GM12864 (cell line): ENCODE data around the gene SEMA6B.

Experiments
- DNase-seq: peaks from one replicate; pipeline ENCODE4 v3.0.0-alpha.2; 2011; ENCODE audit warnings: low read depth
- H3K4me3 ChIP-seq: 2 replicates; pipeline ENCODE4 v1.5.1; 2011; ENCODE audit warnings: mild to moderate bottlenecking, low read depth, low read length, control low read depth
- TF ChIP-seq, protein P1 (sequence below): IDR thresholded peaks from 2 replicates; pipeline ENCODE4 v1.5.1; 2011; ENCODE audit warnings: low read depth, mild to moderate bottlenecking, moderate library complexity, low read length, control low read depth, inconsistent platforms; ENCODE audit errors: missing control alignments

The SEMA6B gene, protein sequence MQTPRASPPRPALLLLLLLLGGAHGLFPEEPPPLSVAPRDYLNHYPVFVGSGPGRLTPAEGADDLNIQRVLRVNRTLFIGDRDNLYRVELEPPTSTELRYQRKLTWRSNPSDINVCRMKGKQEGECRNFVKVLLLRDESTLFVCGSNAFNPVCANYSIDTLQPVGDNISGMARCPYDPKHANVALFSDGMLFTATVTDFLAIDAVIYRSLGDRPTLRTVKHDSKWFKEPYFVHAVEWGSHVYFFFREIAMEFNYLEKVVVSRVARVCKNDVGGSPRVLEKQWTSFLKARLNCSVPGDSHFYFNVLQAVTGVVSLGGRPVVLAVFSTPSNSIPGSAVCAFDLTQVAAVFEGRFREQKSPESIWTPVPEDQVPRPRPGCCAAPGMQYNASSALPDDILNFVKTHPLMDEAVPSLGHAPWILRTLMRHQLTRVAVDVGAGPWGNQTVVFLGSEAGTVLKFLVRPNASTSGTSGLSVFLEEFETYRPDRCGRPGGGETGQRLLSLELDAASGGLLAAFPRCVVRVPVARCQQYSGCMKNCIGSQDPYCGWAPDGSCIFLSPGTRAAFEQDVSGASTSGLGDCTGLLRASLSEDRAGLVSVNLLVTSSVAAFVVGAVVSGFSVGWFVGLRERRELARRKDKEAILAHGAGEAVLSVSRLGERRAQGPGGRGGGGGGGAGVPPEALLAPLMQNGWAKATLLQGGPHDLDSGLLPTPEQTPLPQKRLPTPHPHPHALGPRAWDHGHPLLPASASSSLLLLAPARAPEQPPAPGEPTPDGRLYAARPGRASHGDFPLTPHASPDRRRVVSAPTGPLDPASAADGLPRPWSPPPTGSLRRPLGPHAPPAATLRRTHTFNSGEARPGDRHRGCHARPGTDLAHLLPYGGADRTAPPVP

DNA sequence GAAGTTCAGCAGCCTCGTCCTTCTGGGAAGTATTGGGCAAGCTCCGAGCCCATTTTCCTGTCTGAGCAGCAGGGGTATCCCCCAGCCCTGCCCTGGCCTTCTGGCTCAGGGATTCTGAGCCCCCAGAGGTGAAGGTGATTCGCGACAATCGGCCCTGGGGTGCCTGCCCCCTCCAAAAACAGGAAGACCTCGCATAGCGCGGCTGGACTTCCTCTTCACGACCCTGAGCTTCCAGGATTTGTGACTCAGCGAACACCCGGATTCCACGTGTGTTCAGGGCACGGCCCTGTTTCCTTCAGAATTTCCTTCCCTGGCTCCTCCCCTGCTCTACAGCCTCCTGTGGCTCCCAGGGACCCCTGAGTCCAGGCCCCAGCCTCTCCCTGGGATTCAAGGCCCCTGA lies at the start of gene SEMA6B:
SEMA6B (minus strand) TSS at position 116 of the 400 bp plus-strand sequence. CDS start 1,227 bp downstream, outside the sequence.
- TF ChIP-seq, protein P1, sequence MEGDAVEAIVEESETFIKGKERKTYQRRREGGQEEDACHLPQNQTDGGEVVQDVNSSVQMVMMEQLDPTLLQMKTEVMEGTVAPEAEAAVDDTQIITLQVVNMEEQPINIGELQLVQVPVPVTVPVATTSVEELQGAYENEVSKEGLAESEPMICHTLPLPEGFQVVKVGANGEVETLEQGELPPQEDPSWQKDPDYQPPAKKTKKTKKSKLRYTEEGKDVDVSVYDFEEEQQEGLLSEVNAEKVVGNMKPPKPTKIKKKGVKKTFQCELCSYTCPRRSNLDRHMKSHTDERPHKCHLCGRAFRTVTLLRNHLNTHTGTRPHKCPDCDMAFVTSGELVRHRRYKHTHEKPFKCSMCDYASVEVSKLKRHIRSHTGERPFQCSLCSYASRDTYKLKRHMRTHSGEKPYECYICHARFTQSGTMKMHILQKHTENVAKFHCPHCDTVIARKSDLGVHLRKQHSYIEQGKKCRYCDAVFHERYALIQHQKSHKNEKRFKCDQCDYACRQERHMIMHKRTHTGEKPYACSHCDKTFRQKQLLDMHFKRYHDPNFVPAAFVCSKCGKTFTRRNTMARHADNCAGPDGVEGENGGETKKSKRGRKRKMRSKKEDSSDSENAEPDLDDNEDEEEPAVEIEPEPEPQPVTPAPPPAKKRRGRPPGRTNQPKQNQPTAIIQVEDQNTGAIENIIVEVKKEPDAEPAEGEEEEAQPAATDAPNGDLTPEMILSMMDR: no peak
- no peak within 1 kb of the TSS for H3K4me3 ChIP-seq
- DNase-seq: no peak

DNA sequence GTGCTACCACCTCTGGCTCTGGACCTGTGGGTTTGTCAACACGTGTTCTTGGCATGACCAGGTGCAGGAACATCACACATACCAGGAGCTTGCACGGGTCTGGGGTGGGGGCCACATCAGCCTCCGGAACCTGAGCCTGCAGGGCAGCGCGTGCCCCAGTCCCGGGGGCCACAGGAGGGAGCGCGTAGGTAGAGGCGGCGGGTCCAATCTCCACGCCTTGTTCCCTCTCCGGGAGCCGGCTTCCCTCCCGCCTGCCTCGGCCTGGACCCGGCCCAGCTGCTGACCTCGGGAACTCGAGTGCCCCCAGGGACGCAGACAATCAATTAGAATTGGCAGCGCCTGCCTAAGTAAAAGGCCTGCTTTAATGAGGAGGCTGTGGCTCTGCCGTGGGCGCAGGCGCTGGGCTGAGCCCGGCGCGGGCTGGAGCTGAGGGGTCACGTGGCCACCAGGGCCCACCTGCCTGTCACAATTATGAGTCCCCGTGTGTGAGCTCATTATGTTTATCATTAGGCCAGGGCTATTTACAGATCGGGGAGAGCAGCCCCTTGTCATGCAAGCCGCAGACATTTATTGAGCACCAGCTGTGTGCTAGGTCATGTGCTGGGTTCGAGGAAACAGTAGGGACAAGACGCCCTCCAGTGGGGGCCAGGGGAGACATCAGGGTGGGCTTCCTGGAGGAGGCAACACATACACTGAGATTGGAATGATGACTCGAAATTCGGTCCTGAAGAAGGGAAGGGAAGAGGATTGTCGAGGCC lies 47.6 kb upstream of the SEMA6B start:
- no peak overlapping the region for H3K4me3 ChIP-seq
- DNase-seq: no peak
- TF ChIP-seq, protein P1: no peak

DNA sequence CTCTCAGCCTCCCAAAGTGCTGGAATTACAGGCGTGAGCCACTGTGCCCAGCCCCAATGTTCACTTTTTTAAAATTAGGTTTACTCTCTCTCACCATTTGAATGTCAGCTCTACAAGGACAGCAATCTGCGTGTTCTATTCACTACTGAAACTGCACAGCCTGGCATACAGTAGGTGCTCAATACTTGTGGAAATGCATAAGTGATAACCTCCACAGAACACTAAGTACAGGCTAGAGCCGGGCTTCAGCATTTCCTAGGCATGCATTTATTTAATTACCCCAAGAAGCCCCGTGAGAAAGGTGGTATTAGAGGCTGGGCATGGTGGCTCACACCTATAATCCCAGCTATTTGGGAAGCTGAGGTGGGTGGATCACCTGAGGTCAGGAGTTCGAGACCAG lies 46.7 kb upstream of the SEMA6B start:
- DNase-seq: no peak
- TF ChIP-seq, protein P1: no peak
- no peak overlapping the region for H3K4me3 ChIP-seq

DNA sequence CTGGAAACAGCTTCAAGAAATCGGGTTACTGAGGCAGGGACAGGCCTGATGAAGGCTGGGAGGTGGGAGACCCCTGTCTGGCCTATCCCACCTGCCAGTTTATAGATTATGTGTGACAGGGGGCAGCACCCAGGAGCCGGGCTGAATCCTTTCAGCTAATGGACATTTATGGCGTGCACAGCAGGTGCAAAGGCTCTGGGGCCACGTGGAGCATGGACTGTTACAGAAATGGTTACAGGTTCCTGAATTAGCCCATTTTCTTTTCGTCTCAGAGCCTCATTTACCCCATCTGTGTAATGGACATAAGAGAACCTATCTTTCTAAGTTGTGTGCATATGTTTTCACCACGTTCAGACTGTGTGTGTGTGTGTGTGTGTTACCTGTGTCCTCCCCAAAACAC lies 45.4 kb upstream of the SEMA6B start:
- H3K4me3 ChIP-seq: no peak overlapping the region
- DNase-seq: no peak

DNA sequence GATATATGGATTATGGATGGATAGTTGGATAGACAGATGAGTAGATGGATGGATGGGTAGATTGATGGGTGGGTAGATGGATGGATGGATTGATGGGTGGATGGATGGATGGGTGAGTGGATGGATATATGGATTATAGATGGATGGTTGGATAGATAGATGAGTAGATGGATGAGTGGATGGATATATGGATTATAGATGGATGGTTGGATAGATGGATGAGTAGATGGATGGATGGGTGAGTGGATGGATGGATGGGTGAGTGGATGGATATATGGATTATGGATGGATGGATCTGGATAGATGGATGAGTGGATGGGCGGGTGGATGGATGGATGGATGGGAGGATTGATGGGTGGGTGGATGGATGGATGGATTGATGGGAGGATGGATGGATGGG lies 43.4 kb upstream of the SEMA6B start:
- no peak for DNase-seq
- TF ChIP-seq, protein P1: no peak
- H3K4me3 ChIP-seq: no peak overlapping the region

More for the DNA sequence above, 45.4 kb upstream of the SEMA6B start:
- TF ChIP-seq, protein P1: no peak

DNA sequence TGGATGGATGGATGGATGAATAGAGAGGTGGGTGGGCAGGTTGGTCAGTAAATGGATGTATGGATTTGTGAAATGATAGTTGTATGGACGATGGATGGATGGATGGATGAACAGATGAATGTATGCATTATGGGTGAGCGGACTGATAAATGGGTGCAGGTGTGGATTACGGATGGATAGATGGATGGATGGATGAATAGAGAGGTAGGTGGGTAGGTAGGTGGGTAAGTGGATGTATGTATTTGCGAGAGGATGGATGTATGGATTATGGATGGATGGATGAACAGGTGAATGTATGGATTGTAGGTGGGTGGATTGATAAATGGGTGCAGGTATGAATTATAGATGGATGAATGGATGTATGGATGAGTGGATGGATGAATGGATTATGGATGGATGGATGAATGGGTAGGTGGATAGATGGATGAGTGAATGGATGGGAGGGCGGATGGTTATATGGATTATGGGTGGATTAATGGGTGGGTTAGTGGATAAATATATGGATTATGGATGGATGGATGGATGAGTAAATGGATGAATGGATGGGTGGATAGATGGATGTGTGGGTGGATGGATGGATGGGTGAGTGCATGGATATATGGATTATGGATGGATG lies 42.8 kb upstream of the SEMA6B start:
- H3K4me3 ChIP-seq: no peak overlapping the region
- no peak for DNase-seq
- TF ChIP-seq, protein P1: no peak
